Right cardiac atrium (tissue), 5 donors: ENCODE results near the gene DLGAP4. TPM values are rescaled to one million over a fixed set of nuclear protein-coding genes. Genes with fewer than 3 reads are reported as not detected.
A peak's percentile ranks its signal among the peaks of the same experiment; 100 is the strongest.

Experiments used
- ATAC-seq, 2 donors: fragments of 200-7000 bp; cut with Tn5 transposase; one replicate each; pipeline versions ENCODE4 v1.8.0 to v1.9.1; 2020; ENCODE audit warnings: moderate library complexity in 2 of 2, mild to moderate bottlenecking in 1 of 2
- DNase-seq, 3 donors: peaks; one replicate each; pipeline ENCODE4 v3.0.0-alpha.2; 2020
- H3K27ac ChIP-seq: one replicate; pipeline ENCODE4 v1.5.1; 2013; ENCODE audit warnings: mild to moderate bottlenecking, low read length, control low read depth, moderate library complexity
- H3K27me3 ChIP-seq: one replicate; pipeline ENCODE4 v1.6.1; 2013; ENCODE audit not compliant: control insufficient read depth, insufficient read depth
- H3K4me1 ChIP-seq: one replicate; pipeline ENCODE4 v1.6.1; 2013; ENCODE audit warnings: low read length; ENCODE audit not compliant: control insufficient read depth, insufficient read depth
- H3K4me3 ChIP-seq: one replicate; pipeline ENCODE4 v1.5.1; 2013; ENCODE audit warnings: low read length, control low read depth
- H3K9me3 ChIP-seq: one replicate; pipeline ENCODE4 v1.6.1; 2013; ENCODE audit warnings: low read length; ENCODE audit not compliant: control insufficient read depth
- WGBS: extraction: QIAGEN DNeasy Blood & Tissue Kit; methylation state at CpG from one replicate; pipeline ENCODE4 v1.1.7; 2013; 5-methylcytosine and 5-hydroxymethylcytosine counted together
- intact Hi-C, 4 donors: fragments of 100-400 bp; cut with DNase I; formaldehyde crosslinking; loops; one replicate each; pipeline versions ENCODE4 v1.11.0 to v1.14.0; 2022 to 2023
- polyA plus RNA-seq: library from polyadenylated mRNA; stranded (reverse); fragments of 200-250 nt; gene quantifications from one replicate; pipeline ENCODE4 v1.2.3, GENCODE V29; 2013
- total RNA-seq, 4 donors: library from RNA; stranded (reverse); fragmentation: NEBNext Ultra II Directional; extraction: Animal tissue kit (Norgen Biotek cat#: 25700); gene quantifications; one replicate each; pipeline ENCODE4 v1.2.1, GENCODE V29; 2021
- donor health status: healthy with polysubstance abuse.
- donor health status: DM: no; HTN: yes; CAD: no.
- donor health status: DM: no; HTN: no; CAD: no.
- donor health status: DM: no; HTN: yes; CAD: no; lungs with severe emphysema.
- donor health status: DM: yes; HTN: yes; CAD: no.

Gene DLGAP4
- total and polyA plus RNA-seq, 5 donors, result 40.7 to 60.5 (median 42.8) TPM

DNA sequence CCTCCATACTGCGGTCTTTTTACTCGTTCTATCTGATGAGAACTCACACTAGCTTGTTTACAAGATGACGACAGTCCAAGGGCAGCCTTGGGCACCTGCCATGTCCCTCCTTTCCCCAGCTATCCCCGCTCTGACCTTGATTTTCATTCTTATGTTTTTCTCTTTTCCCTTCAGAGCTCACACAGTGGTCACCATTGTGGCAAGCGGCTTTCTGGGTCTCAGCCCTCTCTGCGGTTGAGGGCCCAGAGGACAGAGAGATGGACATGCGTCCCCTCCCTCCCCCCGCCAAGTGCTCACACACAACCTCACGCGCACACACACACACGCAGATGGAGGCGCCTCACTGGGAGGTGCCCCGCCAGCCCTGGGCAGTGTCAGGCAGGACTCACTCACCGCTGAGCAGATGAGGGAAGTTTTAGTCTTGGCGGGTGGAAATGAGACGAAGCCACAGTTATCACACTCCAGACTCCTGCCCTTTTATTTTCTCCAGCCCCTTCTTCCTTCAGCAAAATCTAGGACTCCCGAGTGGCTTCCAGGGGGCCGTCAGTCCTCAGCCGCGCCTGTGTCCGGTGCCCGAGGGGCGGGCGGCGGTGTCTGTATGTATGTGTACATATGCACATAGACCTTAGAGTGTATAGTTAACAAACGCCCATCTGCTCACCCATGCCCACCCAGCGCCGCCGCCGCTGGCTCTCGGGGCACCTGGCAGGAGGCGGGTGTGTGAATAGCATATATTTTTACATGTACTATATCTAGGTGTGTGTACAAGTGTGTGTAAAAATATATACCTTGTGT lies 221.4 kb downstream of the DLGAP4 start:
- no peaks in the 10 kb centered on the region for H3K9me3 ChIP-seq
- intact Hi-C loops, result no loop called here
- no peak overlapping the region for H3K27ac ChIP-seq
- H3K4me3 ChIP-seq, result no peak overlapping the region
- DNase-seq (peak in 2 of 3 donors; percentile 68 to 76), ATAC-seq (peak; percentile 43 to 46)
- 81% methylated on average over 32 of the region's 32 CpGs for WGBS
- no peaks in the 10 kb centered on the region for H3K4me1 ChIP-seq
- no peaks in the 10 kb centered on the region for H3K27me3 ChIP-seq

DNA sequence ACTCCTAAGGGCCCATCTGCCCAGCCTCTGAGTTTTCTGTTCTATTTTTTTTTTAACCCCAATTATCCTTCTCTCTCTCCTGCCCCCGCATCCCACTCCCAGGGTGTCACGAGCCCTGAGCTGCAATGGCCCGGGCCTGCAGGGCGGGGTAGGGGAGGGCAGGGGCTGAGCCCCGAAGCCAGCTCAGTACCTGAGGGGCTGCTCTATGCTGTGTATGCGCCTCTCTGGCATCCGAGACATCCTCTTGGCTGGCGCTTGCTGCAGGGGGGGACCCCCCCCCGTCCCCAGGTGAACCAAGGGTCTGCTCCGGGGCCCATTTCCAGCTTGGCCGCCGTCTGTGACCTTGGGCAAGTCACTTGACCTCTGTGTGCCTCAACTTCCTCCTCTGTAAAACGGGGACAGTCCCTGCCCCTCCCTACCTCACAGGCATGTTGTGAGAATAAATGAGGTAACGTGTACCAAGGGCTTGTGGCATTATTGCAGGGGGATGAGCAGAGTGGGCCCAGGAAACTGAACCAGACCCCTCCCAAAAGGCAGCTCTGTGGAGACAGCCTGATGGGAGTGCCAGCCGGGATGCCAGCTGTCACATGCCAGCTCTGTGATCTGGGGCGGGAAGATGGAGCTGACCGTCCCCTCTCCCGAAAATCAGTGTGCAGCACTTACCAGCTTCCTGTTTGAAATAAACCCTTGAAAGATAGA lies 222.2 kb downstream of the DLGAP4 start:
- Histone ChIP-seq H3K27me3 (no peaks in the 10 kb centered on the region), H3K27ac (no peak overlapping the region), H3K9me3 (no peaks in the 10 kb centered on the region), H3K4me1 (no peaks in the 10 kb centered on the region), H3K4me3 (no peak overlapping the region)
- ATAC-seq, result peak in 1 of 2 donors; percentile 12
- intact Hi-C loops, result no loop called here
- peak in 1 of 3 donors; percentile 25 for DNase-seq
- WGBS, result 80% methylated on average over 18 of the region's 18 CpGs

DNA sequence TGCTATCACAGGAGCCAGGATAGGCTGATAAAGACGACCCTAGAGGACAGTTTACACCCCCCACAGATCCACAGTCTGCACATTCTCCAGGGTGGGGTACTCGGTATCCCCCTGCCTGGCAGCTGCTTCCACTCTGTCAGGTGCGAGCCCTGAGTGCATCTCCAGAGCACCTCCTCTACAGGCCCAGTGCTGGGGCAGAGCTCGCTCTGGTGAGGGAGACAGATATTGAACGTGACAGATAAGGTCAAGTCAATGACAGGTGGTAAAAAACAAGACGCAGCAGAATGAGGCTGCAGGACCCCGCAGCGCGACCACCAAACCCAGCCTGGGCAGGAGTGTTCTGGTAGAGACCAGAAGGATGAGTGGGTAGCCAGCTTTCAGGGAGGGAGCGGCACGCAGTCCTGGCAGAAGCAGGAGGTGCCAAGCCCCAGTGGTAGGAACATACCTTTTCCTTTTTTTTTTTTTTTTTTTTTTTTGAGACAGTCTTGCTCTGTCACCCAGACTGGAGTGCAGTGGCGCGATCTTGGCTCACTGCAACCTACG lies 222.8 kb downstream of the DLGAP4 start:
- intact Hi-C loops, result no loop called here
- WGBS, result 78% methylated on average over 14 of the region's 14 CpGs
- Histone ChIP-seq H3K27ac (no peak overlapping the region), H3K4me1 (no peaks in the 10 kb centered on the region), H3K9me3 (no peaks in the 10 kb centered on the region), H3K4me3 (no peak overlapping the region), H3K27me3 (no peaks in the 10 kb centered on the region)
- ATAC-seq, result peak; percentile 5 to 6
- DNase-seq, result peak in 1 of 3 donors; percentile 43

DNA sequence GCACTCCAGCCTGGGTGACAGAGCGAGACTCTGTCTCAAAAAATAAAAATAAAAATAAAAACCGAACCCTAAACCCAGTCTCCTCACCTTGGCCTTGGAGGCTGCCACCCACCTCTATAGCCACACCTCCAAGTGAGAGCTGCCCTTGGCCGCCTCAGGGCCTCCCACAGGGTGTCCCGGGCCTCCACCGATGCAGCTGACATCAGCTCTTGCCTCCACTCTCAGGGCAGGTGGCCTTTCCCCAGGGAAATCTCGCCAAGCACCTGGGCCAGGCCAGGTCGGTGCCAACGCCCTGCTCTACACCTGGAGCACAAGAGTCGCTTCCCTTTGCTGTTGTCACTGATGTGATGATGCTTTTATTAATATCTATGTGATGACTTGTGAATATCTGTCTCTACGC lies 226.2 kb downstream of the DLGAP4 start:
- 89% methylated on average over 10 of the region's 10 CpGs for WGBS
- ATAC-seq (no peak), DNase-seq (no peak)
- H3K27ac ChIP-seq, result no peak overlapping the region
- H3K9me3 ChIP-seq, result no peaks in the 10 kb centered on the region
- no peaks in the 10 kb centered on the region for H3K27me3 ChIP-seq
- intact Hi-C loops, result no loop called here
- H3K4me3 ChIP-seq, result no peak overlapping the region
- H3K4me1 ChIP-seq, result no peaks in the 10 kb centered on the region

DNA sequence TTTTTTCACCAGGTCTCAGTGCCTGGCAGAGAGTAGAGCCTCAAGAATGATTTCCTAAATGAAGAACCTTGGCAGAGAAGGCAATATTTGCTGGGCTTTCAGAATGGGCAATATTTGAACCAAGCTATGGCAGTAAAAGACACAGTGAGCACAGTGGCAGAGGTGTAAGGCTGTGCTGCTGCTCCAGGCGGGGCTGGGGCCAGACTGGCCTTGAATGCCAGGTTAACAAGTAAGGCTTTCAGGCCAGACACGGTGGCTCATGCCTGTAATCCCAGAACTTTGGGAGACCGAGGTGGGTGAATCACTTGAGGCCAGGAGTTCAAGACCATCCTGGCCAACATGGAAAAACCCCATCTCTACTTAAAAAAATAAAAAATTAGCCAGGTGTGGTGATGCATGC lies 226.7 kb downstream of the DLGAP4 start:
- ATAC-seq (no peak), DNase-seq (no peak)
- WGBS, result 93% methylated on average over 3 of the region's 3 CpGs
- H3K27ac ChIP-seq, result no peak overlapping the region
- intact Hi-C loops, result no loop called here
- H3K4me1 ChIP-seq, result no peaks in the 10 kb centered on the region
- H3K4me3 ChIP-seq, result no peak overlapping the region
- no peaks in the 10 kb centered on the region for H3K27me3 ChIP-seq
- H3K9me3 ChIP-seq, result no peaks in the 10 kb centered on the region

DNA sequence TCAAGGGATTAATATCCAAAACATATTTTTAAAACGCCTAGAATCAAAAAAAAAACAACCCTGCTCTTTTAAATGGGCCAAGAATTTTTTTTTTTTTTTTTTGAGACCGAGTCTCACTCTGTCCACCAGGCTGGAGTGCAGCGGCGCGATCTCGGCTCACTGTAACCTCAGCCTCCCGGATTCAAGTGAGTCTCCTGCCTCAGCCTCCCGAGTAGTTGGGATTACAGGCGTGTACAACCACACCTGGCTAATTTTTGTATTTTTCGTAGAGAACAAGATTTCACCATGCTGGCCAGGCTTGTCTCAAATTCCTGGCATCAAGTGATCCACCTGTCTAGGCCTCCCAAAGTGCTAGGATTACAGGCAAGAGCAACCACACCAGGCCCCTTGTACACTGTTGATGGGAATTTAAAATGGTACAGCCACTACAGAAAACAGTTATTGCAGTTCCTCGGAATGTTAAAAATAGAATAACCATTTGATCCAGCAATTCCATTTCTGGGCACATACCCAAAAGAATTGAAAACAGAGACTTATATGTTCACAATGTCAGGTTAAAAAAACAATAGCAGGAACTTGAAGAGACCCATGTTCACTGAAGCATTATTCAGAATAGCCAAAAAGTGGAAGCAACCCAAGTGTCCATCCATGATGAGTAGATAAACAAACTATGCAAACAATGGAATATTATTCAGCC lies 232.0 kb downstream of the DLGAP4 start:
- Histone ChIP-seq H3K27ac (peak overlapping the region; percentile 25), H3K4me1 (peaks cover 4% of the 10 kb centered on the region), H3K9me3 (no peaks in the 10 kb centered on the region), H3K27me3 (no peaks in the 10 kb centered on the region), H3K4me3 (no peak overlapping the region)
- DNase-seq (peak in 1 of 3 donors; percentile 27), ATAC-seq (no peak)
- WGBS, result 63% methylated on average over 11 of the region's 11 CpGs
- intact Hi-C loops, result no loop called here

DNA sequence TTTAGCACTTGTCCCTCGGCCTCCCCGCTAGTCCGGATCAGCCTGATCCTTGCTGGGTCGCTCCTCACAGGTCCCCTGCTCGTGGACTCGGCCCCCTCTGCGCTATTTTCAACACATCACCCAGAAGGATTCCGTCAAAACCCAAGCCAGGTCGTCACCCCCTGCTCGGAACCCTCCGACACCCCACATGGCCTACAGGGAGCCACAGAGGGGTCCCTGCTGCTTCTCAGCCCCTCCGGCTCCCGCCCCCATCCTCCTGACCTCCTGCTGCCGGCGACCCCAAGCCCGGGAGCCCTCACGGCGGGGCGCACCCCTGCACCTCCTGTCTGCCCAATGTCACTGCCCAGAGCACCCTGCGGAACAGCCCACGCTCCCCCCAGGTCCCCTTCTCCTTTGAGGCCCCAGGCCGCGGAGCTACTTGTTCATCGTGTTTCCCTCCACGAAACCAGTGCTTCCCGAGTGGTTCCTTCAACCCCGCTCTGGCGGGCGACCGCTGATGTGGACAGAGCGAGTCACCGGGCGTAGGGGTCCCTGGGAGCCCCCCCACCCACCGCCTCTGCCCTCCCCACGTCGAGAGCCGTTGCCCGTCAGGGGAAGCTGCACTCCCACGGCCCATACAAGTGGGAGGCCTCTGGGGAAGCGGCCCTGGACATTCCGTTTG lies 234.5 kb downstream of the DLGAP4 start:
- Histone ChIP-seq H3K4me3 (peak overlapping the region; percentile 63), H3K9me3 (no peaks in the 10 kb centered on the region), H3K4me1 (peaks cover 9% of the 10 kb centered on the region), H3K27me3 (no peaks in the 10 kb centered on the region), H3K27ac (peak overlapping the region; percentile 64)
- peak in 2 of 3 donors; percentile 61 to 71 for DNase-seq
- 26% methylated on average over 41 of the region's 41 CpGs for WGBS
- peak; percentile 0 to 5 for ATAC-seq
- intact Hi-C loops, result loop anchor here in 3 of 4 donors (5.0 kb wide), 2 partner anchors 73 to 78 kb away; no protein-coding TSS in a partner anchor

DNA sequence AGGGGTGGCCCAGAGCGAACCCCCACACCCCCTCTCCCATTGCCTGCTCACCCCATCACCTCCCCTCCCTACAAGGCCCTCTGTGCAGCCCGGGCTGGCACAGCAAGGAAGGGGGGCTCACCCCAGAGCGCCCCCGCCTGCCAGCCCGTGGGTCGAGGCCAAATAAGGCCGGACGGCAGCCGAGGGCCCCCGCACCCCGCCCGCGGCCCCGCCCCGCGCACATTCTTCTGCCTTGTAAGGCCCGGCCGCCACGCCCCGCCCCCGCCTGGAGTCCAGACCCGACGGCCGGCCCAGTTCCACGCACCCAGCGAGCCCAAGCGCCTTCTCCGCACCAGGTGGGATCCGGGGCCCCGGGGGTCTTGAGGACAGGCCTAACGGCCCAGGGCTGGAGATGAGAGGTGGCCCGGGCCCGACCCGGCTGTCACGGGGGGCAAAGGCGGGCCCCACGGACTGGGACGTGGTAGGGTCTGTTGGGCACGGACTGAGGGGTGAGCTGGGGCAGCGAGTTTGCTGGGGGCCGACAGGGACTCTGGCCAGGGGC lies 235.2 kb downstream of the DLGAP4 start, which contains the start of gene MYL9:
Gene MYL9 (plus strand): TSS at position 293 of the 541 bp plus-strand sequence. CDS start 3,366 bp downstream, outside the sequence.
- WGBS, result 1% methylated on average over 41 of the region's 41 CpGs
- intact Hi-C loops, result loop anchor here in 3 of 4 donors (5.0 kb wide), 2 partner anchors 74 to 79 kb away; no protein-coding TSS in a partner anchor
- Histone ChIP-seq H3K9me3 (no peaks in the 10 kb centered on the region), H3K27me3 (no peaks in the 10 kb centered on the region), H3K27ac (peak within 1 kb of the TSS; percentile 64), H3K4me1 (peaks cover 9% of the 10 kb centered on the region), H3K4me3 (peak within 1 kb of the TSS; percentile 63)
- DNase-seq (peak; percentile 95 to 99 (median 98)), ATAC-seq (peak; percentile 89 to 90)

DNA sequence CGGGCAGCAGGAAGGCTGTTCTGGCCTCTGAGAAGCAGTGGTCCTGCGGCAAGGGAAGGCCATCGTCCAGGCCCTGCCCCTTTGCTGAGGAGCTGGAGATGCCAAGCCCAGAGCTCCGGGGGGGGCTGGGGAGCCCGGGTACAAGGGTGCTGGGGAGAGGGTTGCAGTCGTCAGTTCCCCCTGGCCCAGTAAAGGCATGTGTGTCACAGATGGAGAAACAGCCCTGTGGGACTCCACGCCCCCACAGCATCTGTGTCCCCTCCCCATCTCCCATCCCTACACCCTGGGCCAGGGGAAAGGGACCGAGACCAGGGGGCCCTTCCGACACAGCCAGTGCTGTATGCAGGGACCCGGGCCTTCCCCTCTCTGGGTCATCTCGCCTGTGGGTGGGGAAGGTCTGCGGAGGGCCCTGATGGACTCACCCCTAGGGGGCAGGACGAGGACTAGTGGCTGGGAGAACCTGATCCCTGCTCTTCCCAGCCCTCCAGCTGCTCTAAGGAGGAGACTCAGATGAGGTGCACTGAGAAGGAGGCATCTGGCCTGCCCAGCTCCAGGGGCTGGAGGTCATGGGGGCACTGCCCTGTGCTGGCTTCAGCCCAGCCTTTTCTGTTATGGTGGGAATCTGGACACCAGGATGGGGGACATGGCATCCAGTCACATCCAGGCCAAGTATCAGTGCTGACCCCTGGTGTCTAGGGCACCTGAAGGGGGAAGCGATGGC lies 235.8 kb downstream of the DLGAP4 start:
- no peaks in the 10 kb centered on the region for H3K9me3 ChIP-seq
- peak overlapping the region; percentile 59 for H3K27ac ChIP-seq
- peak overlapping the region; percentile 63 for H3K4me3 ChIP-seq
- DNase-seq (peak; percentile 60 to 82 (median 77)), ATAC-seq (peak; percentile 48 to 51)
- H3K4me1 ChIP-seq, result peaks cover 9% of the 10 kb centered on the region
- intact Hi-C loops, result loop anchor here in 3 of 4 donors (5.0 kb wide), 2 partner anchors 75 to 80 kb away; no protein-coding TSS in a partner anchor
- H3K27me3 ChIP-seq, result no peaks in the 10 kb centered on the region
- WGBS, result 17% methylated on average over 14 of the region's 14 CpGs
